GM13976 (cell line): ENCODE results near the gene CNNM2.

Source experiments
- DNase-seq: peaks from one replicate; pipeline ENCODE4 v3.0.0; 2012; ENCODE audit warnings: low spot score
- in situ Hi-C: fragments of 300-500 bp; cut with MboI; formaldehyde crosslinking; loops from one replicate; pipeline ENCODE4 v1.12.0; 2022; ENCODE audit warnings: low sequenced_read_pairs, mixed read lengths, inconsistent platforms; ENCODE audit not compliant: unreplicated experiment
- TF ChIP-seq, protein P1 (sequence below): IDR thresholded peaks from 2 replicates; pipeline ENCODE4 v1.5.1; 2012; ENCODE audit warnings: borderline replicate concordance, mild to moderate bottlenecking; ENCODE audit not compliant: insufficient read depth; ENCODE audit errors: extremely low read depth, missing control alignments, control extremely low read depth

The CNNM2 gene

DNA sequence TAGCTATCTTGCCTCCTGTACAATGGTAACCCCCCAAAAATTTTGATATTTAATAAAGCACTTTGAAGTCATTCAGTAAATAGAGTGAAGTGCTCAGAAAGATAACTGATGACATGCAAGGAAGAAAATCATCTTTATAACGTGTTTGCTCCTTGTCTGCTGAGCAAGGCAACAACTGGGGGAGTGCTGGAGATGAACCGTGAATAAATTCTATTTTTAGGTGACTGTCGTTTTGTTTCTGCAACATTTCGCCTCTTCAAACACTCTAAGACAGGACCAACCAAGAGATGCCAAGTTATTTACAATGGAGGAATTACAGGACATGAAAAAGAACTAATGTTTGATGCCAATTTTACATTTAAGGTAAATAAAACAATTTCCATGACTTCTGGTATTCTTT is 39.5 kb upstream of the CNNM2 start:
- TF ChIP-seq, protein P1, sequence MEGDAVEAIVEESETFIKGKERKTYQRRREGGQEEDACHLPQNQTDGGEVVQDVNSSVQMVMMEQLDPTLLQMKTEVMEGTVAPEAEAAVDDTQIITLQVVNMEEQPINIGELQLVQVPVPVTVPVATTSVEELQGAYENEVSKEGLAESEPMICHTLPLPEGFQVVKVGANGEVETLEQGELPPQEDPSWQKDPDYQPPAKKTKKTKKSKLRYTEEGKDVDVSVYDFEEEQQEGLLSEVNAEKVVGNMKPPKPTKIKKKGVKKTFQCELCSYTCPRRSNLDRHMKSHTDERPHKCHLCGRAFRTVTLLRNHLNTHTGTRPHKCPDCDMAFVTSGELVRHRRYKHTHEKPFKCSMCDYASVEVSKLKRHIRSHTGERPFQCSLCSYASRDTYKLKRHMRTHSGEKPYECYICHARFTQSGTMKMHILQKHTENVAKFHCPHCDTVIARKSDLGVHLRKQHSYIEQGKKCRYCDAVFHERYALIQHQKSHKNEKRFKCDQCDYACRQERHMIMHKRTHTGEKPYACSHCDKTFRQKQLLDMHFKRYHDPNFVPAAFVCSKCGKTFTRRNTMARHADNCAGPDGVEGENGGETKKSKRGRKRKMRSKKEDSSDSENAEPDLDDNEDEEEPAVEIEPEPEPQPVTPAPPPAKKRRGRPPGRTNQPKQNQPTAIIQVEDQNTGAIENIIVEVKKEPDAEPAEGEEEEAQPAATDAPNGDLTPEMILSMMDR = no peak
- no peak for DNase-seq
- in situ Hi-C loops = no loop called here

DNA sequence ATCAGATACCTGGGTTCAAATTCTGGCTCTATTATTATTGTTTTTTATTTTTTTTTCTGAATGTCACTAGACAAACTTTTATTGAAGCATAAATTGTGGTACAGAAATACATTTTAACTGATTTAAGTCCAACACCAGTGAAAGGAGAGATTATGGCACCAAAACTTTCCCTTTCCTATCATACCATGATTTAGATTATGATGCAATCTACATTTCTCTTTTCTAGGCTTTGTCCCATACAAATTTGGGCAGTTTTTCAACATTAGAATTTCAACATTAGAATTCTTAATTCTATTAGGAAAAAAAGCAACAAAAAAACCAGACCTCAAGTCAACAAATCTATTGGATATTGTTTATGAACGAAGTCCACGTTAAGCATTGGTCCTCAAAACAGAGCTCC is 37.8 kb upstream of the CNNM2 start:
- in situ Hi-C loops = no loop called here
- no peak for DNase-seq
- TF ChIP-seq, protein P1 = no peak

DNA sequence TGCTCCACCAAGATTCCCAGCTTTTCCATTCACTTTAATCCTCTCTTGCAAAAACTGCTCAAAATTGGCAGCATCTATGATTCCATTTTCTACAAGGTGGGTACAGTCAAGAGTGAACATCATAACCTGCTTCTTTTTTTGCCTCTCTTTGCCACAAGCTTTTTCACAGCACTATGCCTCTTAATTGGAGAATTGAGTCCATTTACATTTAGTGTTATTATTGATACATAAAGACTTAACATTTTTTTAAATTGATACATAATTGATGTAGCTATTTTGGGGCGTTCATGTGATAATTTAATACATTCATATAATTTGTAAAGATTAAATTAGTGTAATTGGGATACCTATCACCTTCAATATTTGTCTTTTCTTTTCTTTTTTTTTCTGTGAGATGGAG is 30.0 kb upstream of the CNNM2 start:
- TF ChIP-seq, protein P1 = no peak
- in situ Hi-C loops = no loop called here
- no peak for DNase-seq

DNA sequence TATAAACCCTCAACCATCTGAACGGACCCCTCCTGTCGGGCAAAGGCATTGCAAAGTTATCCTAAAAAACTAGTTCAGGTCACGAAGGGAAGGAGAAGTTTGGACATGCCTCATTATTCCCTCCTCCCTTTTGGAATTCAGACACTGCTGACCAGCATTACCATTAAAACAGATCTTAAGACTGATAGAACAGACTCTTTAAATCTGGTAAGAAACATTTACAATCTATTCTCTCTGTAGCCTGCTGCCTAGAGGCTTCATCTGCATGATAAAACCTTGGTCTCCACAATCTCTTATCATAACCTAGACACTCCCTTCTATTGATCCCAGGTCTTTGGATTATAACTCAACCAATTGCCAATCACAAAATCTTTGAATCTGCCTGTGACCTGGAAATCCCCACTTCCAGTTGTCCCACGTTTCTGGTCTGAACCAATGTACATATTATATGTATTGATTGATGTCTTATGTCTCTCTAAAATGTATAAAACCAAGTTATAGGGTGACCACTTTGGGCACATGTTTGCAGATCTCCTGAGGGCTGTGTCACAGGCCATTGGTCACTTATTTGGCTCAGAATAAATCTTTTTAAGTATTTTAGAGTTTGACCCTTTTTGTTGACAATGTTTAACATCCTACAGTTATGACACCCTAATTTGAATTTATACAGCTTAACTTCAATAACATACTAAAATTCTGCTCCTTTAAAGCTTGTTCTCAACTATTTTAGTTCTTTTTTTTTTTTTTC is 23.5 kb upstream of the CNNM2 start:
- DNase-seq = no peak
- TF ChIP-seq, protein P1 = no peak
- in situ Hi-C loops = no loop called here

DNA sequence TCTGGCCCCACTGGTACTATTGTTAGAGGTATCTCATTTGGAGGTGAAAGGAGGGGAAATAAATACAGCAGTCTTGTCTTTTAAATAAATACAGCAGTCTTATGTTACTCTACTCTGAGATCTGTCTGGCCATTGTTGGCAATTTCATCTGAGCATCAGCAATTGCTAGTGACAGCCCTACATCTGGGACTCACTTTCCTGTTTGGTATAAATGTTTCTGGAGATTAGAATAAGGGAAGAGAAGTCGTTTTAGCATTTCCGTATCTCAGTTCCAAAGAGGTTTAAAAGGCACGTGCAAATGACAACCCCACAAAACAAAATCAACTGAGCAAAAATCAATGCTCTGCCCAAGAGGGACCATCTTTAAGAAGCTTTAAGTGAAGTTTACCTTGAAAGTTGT is 18.1 kb upstream of the CNNM2 start:
- in situ Hi-C loops = loop anchor here (10.0 kb wide), 1 partner anchor 175 kb away; no protein-coding TSS in a partner anchor
- TF ChIP-seq, protein P1 = no peak
- DNase-seq = no peak

DNA sequence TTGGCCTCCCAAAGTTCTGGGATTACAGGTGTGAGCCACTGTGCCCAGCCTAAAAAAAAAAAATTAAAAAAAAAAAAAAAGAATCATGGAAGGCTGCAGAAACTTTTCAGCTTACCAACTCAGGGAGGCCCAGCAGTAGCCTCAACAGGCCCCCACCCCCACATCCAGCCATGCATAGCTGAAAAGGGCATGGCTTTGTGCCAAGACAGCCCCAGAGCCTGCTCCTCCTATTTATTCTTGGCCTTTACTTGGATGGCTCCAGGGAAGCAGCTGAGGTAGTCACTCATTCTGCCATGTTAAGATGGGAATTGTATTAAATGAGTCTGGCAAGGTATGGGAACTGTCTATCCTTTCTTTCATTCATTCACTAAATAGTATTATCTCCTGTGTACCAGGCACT is 13.7 kb upstream of the CNNM2 start:
- TF ChIP-seq, protein P1 = no peak
- in situ Hi-C loops = loop anchor here (10.0 kb wide), 1 partner anchor 180 kb away; no protein-coding TSS in a partner anchor
- DNase-seq = no peak
